Stimulated activated naive CD8-positive, alpha-beta T cell treated with anti-CD3 and anti-CD28 coated beads, Interleukin-15, Interleukin-2, amounts not matched to agents 100 ng/mL and 50 ng/mL, for 24 hours (primary cell): ENCODE measurements around the gene PPP2R2C.

Experiments
- H3K27ac Mint-ChIP-seq: one replicate; pipeline ENCODE4 v1.8.0; 2021; ENCODE audit warnings: mild to moderate bottlenecking, mixed read lengths
- H3K27me3 Mint-ChIP-seq: one replicate; pipeline ENCODE4 v1.8.0; 2021; ENCODE audit warnings: mixed read lengths
- H3K36me3 Mint-ChIP-seq: one replicate; pipeline ENCODE4 v1.8.0; 2021; ENCODE audit warnings: low read depth, mixed read lengths
- H3K4me1 Mint-ChIP-seq: one replicate; pipeline ENCODE4 v1.8.0; 2021; ENCODE audit warnings: low read depth, mixed read lengths
- H3K4me3 Mint-ChIP-seq: one replicate; pipeline ENCODE4 v1.8.0; 2021; ENCODE audit warnings: mild to moderate bottlenecking, mixed read lengths
- H3K9me3 Mint-ChIP-seq: one replicate; pipeline ENCODE4 v1.8.0; 2021; ENCODE audit warnings: mixed read lengths

The PPP2R2C gene

DNA sequence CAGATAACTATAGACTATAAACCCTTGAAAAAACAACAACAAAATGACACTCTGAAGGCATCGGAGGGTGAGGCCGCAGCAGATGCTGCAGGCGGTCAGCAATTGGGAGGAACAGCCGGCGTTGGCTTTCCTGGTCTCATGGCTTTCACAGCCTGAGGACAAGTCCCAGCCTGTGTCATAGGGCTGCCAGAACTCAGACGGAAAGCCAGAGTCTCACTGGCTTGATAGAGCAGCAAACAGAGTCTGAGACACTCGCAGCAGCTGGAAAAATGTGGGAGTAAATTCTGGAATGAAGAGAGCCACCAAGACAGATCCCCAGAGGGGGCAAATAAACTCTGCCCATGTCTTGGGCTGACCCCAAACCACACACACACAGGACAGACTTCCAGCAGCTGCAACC, 86.3 kb downstream of the PPP2R2C start:
- no peaks in the 10 kb centered on the region for H3K4me1 Mint-ChIP-seq
- H3K9me3 Mint-ChIP-seq: no peaks in the 10 kb centered on the region
- no peak overlapping the region for H3K27ac Mint-ChIP-seq
- H3K27me3 Mint-ChIP-seq: peaks cover 21% of the 10 kb centered on the region
- H3K4me3 Mint-ChIP-seq: no peak overlapping the region
- H3K36me3 Mint-ChIP-seq: no peaks in the 10 kb centered on the region

DNA sequence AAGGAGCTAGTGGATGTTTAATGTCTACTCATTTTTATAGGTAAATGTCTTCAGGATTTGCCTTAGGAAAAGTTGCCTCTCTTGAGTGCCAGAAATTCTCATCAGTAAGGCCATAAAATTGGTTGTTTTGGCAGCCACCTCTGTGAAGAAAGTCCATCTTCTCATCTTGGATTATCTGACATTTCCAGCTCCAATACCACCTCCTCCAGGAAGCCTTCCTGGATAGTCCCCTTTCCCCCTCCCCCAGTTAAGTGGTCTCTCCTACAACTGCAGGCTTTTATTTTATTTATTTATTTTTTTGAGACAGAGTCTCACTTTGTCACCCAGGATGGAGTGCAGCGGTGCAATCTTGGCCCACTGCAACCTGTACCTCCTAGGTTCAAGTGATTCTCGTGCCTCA, 87.1 kb downstream of the PPP2R2C start:
- H3K4me3 Mint-ChIP-seq: no peak overlapping the region
- peaks cover 21% of the 10 kb centered on the region for H3K27me3 Mint-ChIP-seq
- H3K27ac Mint-ChIP-seq: no peak overlapping the region
- H3K9me3 Mint-ChIP-seq: no peaks in the 10 kb centered on the region
- H3K4me1 Mint-ChIP-seq: no peaks in the 10 kb centered on the region
- no peaks in the 10 kb centered on the region for H3K36me3 Mint-ChIP-seq

DNA sequence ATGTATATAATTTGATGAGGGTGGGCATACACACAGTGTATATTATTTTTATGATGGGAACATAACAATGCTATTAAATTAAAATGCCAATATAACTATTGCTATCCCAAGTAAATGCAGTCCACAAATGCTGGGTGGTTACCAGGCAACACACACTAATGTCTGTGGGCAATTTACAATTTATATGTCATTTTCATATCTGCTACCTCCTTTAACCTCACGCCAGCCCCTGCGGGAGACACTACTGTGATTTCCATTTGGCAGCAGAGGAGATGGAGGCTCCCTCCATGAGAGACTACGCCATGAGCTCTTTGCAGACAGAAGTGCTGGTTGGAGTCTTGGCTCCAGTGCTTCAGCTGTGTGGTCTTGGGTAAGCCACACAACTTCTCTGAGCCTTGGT, 87.9 kb downstream of the PPP2R2C start:
- Mint-ChIP-seq H3K27me3 (peaks cover 21% of the 10 kb centered on the region), H3K4me1 (no peaks in the 10 kb centered on the region), H3K9me3 (no peaks in the 10 kb centered on the region), H3K36me3 (no peaks in the 10 kb centered on the region), H3K27ac (no peak overlapping the region), H3K4me3 (no peak overlapping the region)

DNA sequence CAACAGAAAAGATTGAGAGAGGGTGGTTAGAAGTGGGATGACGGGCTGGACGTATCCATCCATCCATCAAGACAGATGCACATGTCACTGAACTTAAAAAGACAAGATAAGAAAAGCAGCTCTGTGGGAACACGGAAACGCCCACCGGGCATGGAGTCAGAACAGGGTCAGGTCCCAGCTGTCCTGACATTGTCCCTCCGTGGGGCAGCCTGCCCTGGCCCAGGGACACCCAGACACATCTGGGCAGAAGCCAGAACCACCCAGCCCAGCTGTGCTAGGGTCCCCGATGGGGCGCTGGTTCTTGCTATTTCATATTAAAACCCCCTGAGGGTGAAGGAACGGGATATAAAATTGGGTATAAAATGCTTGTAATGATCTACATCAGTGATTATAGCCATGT, 88.5 kb downstream of the PPP2R2C start:
- Mint-ChIP-seq H3K27ac (no peak overlapping the region), H3K27me3 (peaks cover 20% of the 10 kb centered on the region), H3K36me3 (no peaks in the 10 kb centered on the region), H3K4me3 (no peak overlapping the region), H3K9me3 (no peaks in the 10 kb centered on the region), H3K4me1 (no peaks in the 10 kb centered on the region)

DNA sequence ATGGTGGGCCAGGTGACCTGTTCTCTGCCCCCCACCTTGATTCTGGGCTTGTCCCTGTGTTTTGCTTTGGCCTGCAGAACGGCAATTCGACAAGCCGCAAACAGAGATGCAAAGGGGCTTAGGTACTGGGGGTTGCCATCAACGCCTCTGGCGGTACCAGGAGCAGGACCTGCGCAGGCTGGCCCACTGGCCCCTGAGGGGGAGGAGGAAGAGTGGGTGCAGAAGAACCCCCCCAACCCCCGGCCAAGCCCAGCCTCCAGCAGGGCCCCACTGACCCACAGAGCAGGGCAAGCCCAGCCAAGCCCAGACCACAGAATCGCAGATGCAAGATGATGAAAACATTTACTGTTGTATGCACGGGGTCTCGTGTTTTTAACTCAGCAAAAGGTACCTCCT, 89.4 kb downstream of the PPP2R2C start:
- H3K27me3 Mint-ChIP-seq: peaks cover 22% of the 10 kb centered on the region
- no peak overlapping the region for H3K27ac Mint-ChIP-seq
- no peak overlapping the region for H3K4me3 Mint-ChIP-seq
- no peaks in the 10 kb centered on the region for H3K9me3 Mint-ChIP-seq
- no peaks in the 10 kb centered on the region for H3K36me3 Mint-ChIP-seq
- H3K4me1 Mint-ChIP-seq: no peaks in the 10 kb centered on the region

DNA sequence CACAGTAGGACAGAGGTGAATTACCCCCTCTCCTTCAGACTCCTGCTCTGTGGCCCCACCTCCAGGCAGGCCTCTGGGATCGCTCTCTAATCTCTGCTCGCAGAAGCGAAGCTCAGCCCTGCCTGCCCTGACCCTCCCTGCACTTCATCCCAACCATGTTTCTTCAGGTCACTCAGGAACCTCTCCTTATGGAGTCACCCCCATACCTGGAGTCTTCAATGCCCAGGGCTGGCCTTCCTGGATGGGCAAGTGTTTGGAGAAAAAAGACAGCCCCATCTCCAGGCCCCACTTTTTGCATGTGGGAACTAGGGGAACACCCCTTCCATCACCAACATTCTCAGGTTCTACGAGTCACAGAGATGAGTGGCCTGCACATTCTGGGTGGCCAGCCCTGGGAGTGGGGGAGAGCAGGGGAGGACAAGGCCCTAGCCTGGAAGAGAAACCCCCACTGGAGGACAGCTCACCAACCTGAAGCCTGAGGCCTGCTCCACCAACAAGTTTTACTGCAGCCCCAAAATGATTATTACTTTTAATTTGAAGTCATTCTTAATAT, 90.8 kb downstream of the PPP2R2C start:
- no peak overlapping the region for H3K4me3 Mint-ChIP-seq
- no peaks in the 10 kb centered on the region for H3K4me1 Mint-ChIP-seq
- H3K27me3 Mint-ChIP-seq: peaks cover 22% of the 10 kb centered on the region
- H3K36me3 Mint-ChIP-seq: no peaks in the 10 kb centered on the region
- H3K27ac Mint-ChIP-seq: no peak overlapping the region
- H3K9me3 Mint-ChIP-seq: no peaks in the 10 kb centered on the region

DNA sequence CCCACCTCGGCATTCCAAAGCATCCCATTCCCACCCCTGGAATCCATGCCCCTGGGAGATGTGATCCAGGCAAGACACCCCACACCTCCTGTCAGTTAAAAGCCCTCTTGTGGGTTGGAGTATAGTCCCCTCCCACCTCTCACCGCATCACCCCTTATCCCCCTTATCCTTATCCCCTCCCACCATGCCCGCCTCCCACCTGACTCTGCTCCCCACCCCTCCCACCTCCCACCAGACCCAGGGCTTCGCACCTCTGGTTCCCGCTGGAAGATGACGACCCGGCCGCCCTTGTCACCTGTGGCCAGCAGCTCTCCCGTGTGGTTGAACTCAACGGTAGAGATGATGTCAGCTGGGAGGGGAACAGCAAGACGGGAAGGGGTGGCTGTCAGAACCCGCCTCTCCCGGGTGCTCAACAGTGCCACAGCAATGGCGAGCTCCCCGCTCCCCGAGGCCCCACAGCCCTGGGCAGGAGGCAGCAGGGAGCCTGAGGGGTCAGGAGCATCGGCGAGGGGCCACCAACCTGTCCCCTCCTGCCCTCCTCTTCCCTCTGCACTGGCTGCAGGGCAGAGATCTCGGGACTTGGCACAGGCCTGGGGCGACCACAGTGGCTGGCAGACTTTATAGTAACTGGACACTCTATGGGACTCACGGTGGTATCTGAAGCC, 91.5 kb downstream of the PPP2R2C start:
- peaks cover 22% of the 10 kb centered on the region for H3K27me3 Mint-ChIP-seq
- no peak overlapping the region for H3K4me3 Mint-ChIP-seq
- H3K9me3 Mint-ChIP-seq: no peaks in the 10 kb centered on the region
- no peak overlapping the region for H3K27ac Mint-ChIP-seq
- H3K36me3 Mint-ChIP-seq: no peaks in the 10 kb centered on the region
- H3K4me1 Mint-ChIP-seq: no peaks in the 10 kb centered on the region

DNA sequence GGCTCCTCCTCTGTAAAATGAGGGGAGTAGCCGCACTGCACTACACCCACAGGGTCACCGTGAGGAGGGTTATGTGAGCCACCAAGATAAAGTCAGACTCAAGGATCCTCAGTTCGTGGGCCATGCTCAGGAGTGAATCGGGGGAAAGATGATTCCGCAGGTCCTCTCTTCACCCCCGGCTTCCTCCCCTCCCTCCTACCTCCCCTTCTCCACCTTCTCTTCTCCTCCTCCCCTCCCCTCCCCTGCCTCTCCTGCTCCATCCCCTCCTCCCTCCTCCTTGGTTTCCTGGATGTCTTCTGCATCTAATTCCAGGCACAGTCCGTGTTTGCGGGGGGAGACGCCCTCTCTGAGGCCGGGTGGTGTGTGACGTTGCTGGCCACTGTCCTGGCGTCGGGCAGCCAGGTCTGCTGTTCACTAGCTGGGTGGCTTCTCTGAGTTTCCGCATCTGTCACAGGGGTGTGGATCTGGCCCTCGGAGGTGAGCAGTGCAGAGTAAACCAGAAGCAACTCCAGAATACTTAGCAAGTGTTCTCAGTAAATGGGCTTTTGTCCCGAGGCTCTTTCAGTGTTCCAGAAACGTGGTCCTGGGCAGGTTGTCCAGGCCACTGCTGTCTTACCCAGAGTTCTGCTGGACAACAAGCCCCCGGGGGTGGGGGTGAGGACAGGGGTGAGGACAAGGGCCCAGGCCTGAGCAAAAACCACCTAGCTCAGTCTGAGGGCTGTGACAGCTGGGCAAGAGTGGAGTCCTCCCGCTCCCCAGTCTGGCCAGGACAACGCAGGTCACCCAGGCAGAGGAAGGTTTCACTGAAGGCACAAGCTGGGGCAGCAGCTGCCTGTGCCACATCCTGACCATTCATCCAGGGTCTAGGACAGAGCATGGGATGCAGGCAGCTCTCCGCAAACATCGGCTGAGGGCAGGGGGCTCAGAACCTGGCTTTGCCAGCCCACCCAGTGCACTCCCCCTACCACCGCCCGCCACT, 92.4 kb downstream of the PPP2R2C start:
- Mint-ChIP-seq H3K9me3 (no peaks in the 10 kb centered on the region), H3K4me1 (no peaks in the 10 kb centered on the region), H3K27ac (no peak overlapping the region), H3K36me3 (no peaks in the 10 kb centered on the region), H3K4me3 (no peak overlapping the region), H3K27me3 (peaks cover 22% of the 10 kb centered on the region)

DNA sequence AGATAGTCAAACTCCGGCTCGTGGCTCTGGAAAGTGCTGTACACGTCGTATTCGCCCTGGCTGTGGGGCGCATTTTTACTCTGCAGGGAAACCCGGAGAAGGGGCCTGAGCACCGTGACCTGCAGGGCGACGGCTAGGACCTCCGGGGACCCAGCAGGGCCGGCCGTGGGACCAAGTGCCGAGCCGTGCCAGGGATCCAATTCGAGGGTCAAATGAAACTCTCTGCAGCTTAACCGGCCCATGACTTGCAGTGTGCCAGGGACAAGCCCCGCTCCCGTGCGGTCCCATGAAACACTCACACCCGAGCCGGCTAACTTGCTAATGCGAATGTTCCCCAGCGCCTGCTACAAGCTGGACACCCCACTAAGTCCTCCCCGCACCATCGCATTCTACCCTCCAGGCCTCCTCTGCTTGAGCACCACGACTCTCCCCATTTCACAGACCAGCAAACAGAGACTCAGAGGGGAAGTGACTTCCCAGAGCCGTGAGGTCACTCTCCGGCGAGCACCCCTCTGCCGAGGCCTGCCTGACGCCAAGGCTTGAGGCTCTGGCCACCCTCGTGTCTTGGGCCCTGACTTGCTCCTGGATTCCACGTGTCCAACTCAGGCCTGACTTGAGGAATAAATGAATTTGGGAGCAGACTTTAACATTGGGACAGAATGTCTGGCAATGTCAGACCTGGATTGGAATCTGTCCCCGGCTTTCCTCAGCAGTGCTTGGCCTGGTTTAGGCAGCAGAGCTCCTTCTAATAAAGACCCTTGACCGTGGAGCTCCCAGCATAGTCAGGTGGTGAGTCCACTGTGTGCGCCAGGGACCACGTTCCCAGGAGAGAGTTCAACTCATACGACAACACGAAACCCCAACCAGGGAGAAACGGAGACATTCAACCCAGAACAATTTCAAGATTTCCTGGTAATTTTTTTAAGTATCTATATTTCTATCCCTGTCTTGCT, 93.6 kb downstream of the PPP2R2C start:
- H3K4me1 Mint-ChIP-seq: no peaks in the 10 kb centered on the region
- no peaks in the 10 kb centered on the region for H3K9me3 Mint-ChIP-seq
- peaks cover 16% of the 10 kb centered on the region for H3K27me3 Mint-ChIP-seq
- H3K36me3 Mint-ChIP-seq: no peaks in the 10 kb centered on the region
- H3K27ac Mint-ChIP-seq: no peak overlapping the region
- no peak overlapping the region for H3K4me3 Mint-ChIP-seq

DNA sequence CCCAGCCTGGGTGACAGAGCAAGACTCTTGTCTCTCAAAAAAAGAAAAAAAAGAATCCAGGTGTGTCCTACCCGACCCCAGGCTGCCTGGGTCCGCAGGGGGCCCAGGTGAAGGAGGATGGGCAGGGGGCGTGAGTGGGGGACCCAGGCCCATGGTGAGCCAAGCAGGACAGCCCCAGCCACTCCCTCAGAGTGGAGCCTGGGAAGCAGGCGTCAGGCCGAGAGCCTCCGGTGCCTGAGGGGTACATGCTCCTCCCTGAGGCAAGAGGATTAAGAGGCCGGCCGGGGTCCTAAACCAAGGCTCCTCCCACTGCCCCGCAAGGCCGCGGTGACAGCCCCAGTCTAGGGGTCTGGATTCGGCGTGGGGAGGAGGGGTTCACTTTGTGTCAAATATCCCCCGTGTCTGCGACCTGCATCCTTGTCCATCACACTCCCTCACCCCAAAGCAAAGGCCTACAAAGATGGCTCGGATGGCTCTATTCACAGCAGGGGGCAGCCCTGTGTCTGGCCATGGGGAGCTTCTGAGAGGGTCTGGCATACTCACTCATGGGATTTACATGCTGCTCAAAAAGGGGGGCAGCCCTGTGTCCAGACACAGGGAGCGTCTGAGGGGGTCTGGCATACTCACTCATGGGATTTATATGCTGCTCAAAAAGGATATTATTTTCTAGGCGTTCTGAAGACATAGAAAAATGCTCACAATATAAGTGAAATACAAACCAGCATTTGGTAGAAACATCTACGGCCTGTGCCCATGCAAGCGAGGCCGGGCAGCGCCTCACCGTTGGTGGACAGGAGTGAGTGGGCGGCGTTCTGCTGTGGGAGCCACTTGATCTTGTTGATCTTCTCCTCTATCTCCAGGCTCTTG, 94.6 kb downstream of the PPP2R2C start:
- Mint-ChIP-seq H3K27ac (no peak overlapping the region), H3K9me3 (no peaks in the 10 kb centered on the region), H3K4me3 (no peak overlapping the region), H3K36me3 (no peaks in the 10 kb centered on the region), H3K4me1 (no peaks in the 10 kb centered on the region), H3K27me3 (peaks cover 11% of the 10 kb centered on the region)

DNA sequence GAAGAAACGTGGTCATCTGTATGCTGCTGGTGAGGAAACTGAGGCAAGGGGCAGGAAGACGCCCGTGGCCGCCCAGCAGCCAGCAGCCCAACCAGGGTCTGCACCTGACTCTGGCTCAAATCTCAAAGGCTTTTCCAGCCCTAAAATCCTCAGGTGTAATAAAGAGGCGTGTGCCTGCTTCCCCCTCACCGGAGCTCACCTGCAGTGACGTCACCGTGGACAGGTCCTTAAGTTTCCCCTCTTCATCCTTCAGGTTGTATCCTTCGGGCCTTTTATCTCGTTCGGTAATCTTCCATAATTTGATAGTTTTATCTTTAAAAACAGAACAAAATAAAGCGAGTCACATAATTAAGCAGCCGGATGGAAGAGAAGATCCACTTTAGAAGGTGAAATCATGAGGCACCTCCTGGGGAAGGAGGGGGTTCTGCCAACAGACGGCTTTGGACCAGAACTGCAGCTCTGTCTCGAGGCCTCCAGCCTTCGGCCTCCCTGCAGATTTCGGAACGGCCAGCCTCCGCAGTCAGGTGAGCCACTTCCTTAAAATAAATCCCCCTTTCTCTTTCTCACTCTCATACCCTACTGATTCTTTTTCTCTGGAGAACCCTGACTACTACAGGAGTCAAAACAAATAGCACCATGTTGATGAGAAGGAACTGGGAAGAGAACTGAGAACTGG, 96.7 kb downstream of the PPP2R2C start:
- no peaks in the 10 kb centered on the region for H3K36me3 Mint-ChIP-seq

DNA sequence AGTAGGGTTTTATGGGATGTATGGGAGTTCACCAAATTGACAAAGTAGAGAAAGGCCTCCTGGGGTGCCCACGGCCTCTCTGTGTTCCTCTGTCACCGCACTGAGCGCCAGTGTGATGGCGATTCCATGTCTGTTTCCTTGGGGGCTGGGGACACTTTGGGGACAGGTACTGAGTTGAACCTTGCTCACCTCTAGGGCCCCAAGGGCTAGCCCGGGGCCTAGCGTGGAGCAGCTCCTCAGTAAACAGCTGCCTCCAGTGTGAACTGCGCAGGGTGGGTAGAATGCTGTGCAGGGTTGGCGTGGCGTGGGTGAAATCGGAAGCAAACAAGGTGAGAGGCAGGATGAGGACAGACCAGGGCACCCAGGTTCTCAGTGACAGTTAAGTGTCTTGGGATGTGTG, 97.8 kb downstream of the PPP2R2C start:
- Mint-ChIP-seq H3K4me1 (no peaks in the 10 kb centered on the region), H3K27ac (no peak overlapping the region), H3K27me3 (peaks cover 4% of the 10 kb centered on the region), H3K36me3 (no peaks in the 10 kb centered on the region), H3K4me3 (no peak overlapping the region), H3K9me3 (no peaks in the 10 kb centered on the region)

More for the DNA sequence above, 96.7 kb downstream of the PPP2R2C start:
- H3K9me3 Mint-ChIP-seq: no peaks in the 10 kb centered on the region
- no peak overlapping the region for H3K4me3 Mint-ChIP-seq
- peaks cover 4% of the 10 kb centered on the region for H3K27me3 Mint-ChIP-seq
- H3K4me1 Mint-ChIP-seq: no peaks in the 10 kb centered on the region
- H3K27ac Mint-ChIP-seq: no peak overlapping the region
